CD4-positive, alpha-beta memory T cell (primary cell): ENCODE data around the gene TGM6. TPM values are rescaled to one million over a fixed set of nuclear protein-coding genes. Genes with fewer than 3 reads are reported as not detected.

Experiments used
- CTCF ChIA-PET: fragments of 350-600 bp; sonication (Branson Sonifier 250); formaldehyde crosslinking; loops from one replicate; lab custom pipeline; 2021; ENCODE audit warnings: inconsistent platforms; ENCODE audit not compliant: partially characterized antibody; lab: Charles Lee
- POLR2A ChIA-PET: fragments of 350-600 bp; sonication (Branson Sonifier 250); formaldehyde crosslinking; loops from one replicate; lab custom pipeline; 2021; ENCODE audit not compliant: partially characterized antibody; lab: Charles Lee
- DNase-seq, 5 donors: peaks; one replicate each; pipeline versions ENCODE4 v3.0.0 to v3.0.0-alpha.2; 2020 to 2022; ENCODE audit warnings: mixed read lengths in 1 of 5
- H3K27ac ChIP-seq: one replicate; pipeline ENCODE4 v1.7.0; 2013; ENCODE audit warnings: low read depth, low read length
- H3K27me3 ChIP-seq: 2 replicates; pipeline ENCODE4 v1.7.0; 2013; ENCODE audit warnings: mild to moderate bottlenecking, low read length, moderate library complexity; ENCODE audit not compliant: insufficient read depth
- H3K36me3 ChIP-seq: 2 replicates; pipeline ENCODE4 v1.7.0; 2013; ENCODE audit warnings: mild to moderate bottlenecking, low read length, moderate library complexity; ENCODE audit not compliant: insufficient read depth
- H3K4me1 ChIP-seq: 2 replicates; pipeline ENCODE4 v1.7.0; 2013; ENCODE audit warnings: mild to moderate bottlenecking, low read length, moderate library complexity; ENCODE audit not compliant: insufficient read depth
- H3K4me3 ChIP-seq, 2 donors: one replicate each; pipeline ENCODE4 v1.7.0; 2013; ENCODE audit warnings: low read length in 2 of 2, mild to moderate bottlenecking in 1 of 2
- H3K9me3 ChIP-seq, 2 donors: one replicate each; pipeline ENCODE4 v1.7.0; 2013; ENCODE audit warnings: low read length in 2 of 2, control low read depth in 1 of 2; ENCODE audit not compliant: control insufficient read depth in 1 of 2
- H3K27ac Mint-ChIP-seq, 7 donors: one replicate each; pipeline ENCODE4 v1.8.0; 2020 to 2021; ENCODE audit warnings: mixed read lengths in 7 of 7, mild to moderate bottlenecking in 6 of 7, inconsistent platforms in 3 of 7, moderate library complexity in 3 of 7
- H3K27me3 Mint-ChIP-seq, 2 donors: one replicate each; pipeline ENCODE4 v1.8.0; 2020 to 2021; ENCODE audit warnings: mixed read lengths in 2 of 2
- H3K36me3 Mint-ChIP-seq, 2 donors: one replicate each; pipeline ENCODE4 v1.8.0; 2020 to 2021; ENCODE audit warnings: mixed read lengths in 2 of 2, inconsistent platforms in 1 of 2, mild to moderate bottlenecking in 1 of 2
- H3K4me1 Mint-ChIP-seq, 4 donors: one replicate each; pipeline ENCODE4 v1.8.0; 2020 to 2021; ENCODE audit warnings: mixed read lengths in 4 of 4, mild to moderate bottlenecking in 1 of 4
- H3K4me3 Mint-ChIP-seq, 8 donors: one replicate each; pipeline ENCODE4 v1.8.0; 2020 to 2021; ENCODE audit warnings: mixed read lengths in 8 of 8, mild to moderate bottlenecking in 7 of 8, moderate library complexity in 6 of 8, inconsistent platforms in 3 of 8
- H3K9me3 Mint-ChIP-seq, 8 donors: one replicate each; pipeline ENCODE4 v1.8.0; 2020 to 2021; ENCODE audit warnings: mixed read lengths in 8 of 8, mild to moderate bottlenecking in 5 of 8, inconsistent platforms in 3 of 8, moderate library complexity in 1 of 8
- intact Hi-C: fragments of 100-400 bp; cut with micrococcal nuclease; formaldehyde crosslinking; loops from one replicate; pipeline ENCODE4 v1.15.1; 2023
- polyA plus RNA-seq, 2 donors: library from polyadenylated mRNA; unstranded; fragments of 300-500 nt; fragmentation: Illumina TruSeq; gene quantifications; one replicate each; pipeline ENCODE4 v1.2.3, GENCODE V29; 2021
- total RNA-seq, 2 experiments: library from RNA; stranded (reverse); gene quantifications; one replicate each; pipeline ENCODE4 v1.2.3, GENCODE V29; 2021

TGM6 gene
- total RNA-seq (not detected), polyA plus RNA-seq (not detected)

DNA sequence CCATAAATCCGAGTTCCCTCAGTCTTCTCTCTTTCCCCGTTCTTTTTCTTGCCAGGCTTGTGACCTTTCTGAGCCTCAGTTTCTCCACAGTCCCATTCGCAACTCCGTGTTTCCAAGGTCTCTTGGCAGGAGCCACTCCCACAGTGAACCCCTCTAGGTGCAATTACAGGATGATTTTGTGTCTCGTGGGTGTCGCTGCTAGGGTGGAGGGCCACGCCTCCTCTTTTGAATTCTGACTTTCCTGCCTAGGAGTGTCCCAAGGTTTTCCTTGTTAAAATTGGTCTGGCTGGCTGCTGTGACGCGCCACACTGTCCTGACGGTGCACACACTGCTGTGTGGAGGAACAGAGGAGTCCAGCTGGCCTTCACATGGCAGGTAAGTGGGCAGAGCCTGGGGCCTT lies at the start of gene TGM6:
TSS of gene TGM6 (plus strand) at position 301 of the 400 bp plus-strand sequence. CDS start at position 369, 68 bp downstream.
- H3K36me3 ChIP-seq = no peaks in the 10 kb centered on the region
- POLR2A ChIA-PET = no interaction called here
- H3K27me3 ChIP-seq = no peaks in the 10 kb centered on the region
- H3K9me3 ChIP-seq = no peaks in the 10 kb centered on the region
- H3K4me1 ChIP-seq = peaks cover 24% of the 10 kb centered on the region
- intact Hi-C loops = no loop called here
- CTCF ChIA-PET = no interaction called here
- H3K27ac Mint-ChIP-seq = peak within 1 kb of the TSS in 5 of 7 donors; percentile 38 to 66 (median 47)
- H3K27me3 Mint-ChIP-seq = peaks cover 3 to 4% of the 10 kb centered on the region in 2 donors
- DNase-seq = no peak
- H3K36me3 Mint-ChIP-seq = no peaks in the 10 kb centered on the region
- peaks cover 17 to 38% (median 26%) of the 10 kb centered on the region in 4 donors for H3K4me1 Mint-ChIP-seq
- H3K9me3 Mint-ChIP-seq = no peaks in the 10 kb centered on the region
- H3K27ac ChIP-seq = no peak within 1 kb of the TSS
- peak within 1 kb of the TSS; percentile 40 to 89 (median 74) for H3K4me3 Mint-ChIP-seq
- no peak within 1 kb of the TSS for H3K4me3 ChIP-seq

DNA sequence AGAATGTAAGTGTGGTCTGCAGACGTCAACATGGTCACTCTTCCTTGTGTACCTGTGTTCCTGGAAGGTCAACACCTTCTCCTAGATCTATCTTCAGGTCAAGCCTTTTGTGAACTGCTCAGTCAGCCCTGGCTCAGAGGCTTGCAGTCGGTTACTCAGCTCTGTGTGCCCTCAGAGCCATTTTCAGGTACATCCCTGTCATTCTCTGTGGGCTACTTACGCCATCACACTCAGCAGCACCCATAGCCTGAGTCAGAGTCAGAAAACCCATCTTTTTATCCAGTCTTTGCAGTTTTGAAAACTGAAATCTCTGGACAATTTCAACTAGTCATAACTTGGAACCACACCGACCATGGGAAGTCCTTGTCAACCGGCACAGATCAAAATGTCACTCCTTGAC lies 49.6 kb upstream of the TGM6 start:
- intact Hi-C loops = no loop called here
- Histone ChIP-seq H3K4me3 (no peak overlapping the region), H3K9me3 (no peaks in the 10 kb centered on the region), H3K36me3 (no peaks in the 10 kb centered on the region), H3K27ac (no peak overlapping the region), H3K4me1 (no peaks in the 10 kb centered on the region), H3K27me3 (no peaks in the 10 kb centered on the region)
- H3K36me3 Mint-ChIP-seq = no peaks in the 10 kb centered on the region
- no peak overlapping the region for H3K27ac Mint-ChIP-seq
- no peak overlapping the region for H3K4me3 Mint-ChIP-seq
- peaks cover 10 to 11% of the 10 kb centered on the region in 2 donors for H3K27me3 Mint-ChIP-seq
- H3K9me3 Mint-ChIP-seq = no peaks in the 10 kb centered on the region
- no peaks in the 10 kb centered on the region for H3K4me1 Mint-ChIP-seq
- ChIA-PET POLR2A (interaction anchor here (0.6 kb wide), 1 partner anchor 1210 kb away, joined by 3 read pairs; no protein-coding TSS in a partner anchor), CTCF (no interaction called here)
- no peak for DNase-seq

DNA sequence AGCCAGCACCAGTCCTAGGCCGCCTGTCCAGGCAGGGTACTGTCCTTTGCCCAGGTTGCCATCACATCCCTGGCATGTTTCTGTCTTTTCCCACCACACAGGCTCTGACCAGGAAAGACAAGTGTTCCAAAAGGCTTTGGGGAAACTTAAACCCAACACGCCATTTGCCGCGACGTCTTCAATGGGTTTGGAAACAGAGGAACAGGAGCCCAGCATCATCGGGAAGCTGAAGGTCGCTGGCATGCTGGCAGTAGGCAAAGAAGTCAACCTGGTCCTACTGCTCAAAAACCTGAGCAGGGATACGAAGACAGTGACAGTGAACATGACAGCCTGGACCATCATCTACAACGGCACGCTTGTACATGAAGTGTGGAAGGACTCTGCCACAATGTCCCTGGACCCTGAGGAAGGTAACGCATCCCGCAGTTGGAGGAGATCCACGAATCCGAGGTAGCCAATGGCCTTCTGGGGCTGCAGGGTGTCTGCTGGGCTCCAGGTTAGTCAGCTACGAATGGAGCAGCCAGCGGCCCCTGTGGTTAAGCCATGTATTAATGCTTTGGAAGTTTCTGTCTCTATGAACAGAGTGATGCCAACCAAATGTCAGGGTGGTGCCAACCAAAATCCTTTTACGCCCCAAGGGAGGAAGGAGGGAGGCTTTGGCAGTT lies 48.7 kb upstream of the TGM6 start:
- H3K4me3 ChIP-seq = no peak overlapping the region
- Mint-ChIP-seq H3K36me3 (no peaks in the 10 kb centered on the region), H3K9me3 (no peaks in the 10 kb centered on the region), H3K27me3 (peaks cover 6 to 7% of the 10 kb centered on the region in 2 donors), H3K4me3 (no peak overlapping the region), H3K4me1 (no peaks in the 10 kb centered on the region), H3K27ac (no peak overlapping the region)
- no peaks in the 10 kb centered on the region for H3K9me3 ChIP-seq
- ChIA-PET CTCF (no interaction called here), POLR2A (no interaction called here)
- H3K36me3 ChIP-seq = no peaks in the 10 kb centered on the region
- no peaks in the 10 kb centered on the region for H3K4me1 ChIP-seq
- no peak for DNase-seq
- intact Hi-C loops = no loop called here
- H3K27ac ChIP-seq = no peak overlapping the region
- H3K27me3 ChIP-seq = no peaks in the 10 kb centered on the region

DNA sequence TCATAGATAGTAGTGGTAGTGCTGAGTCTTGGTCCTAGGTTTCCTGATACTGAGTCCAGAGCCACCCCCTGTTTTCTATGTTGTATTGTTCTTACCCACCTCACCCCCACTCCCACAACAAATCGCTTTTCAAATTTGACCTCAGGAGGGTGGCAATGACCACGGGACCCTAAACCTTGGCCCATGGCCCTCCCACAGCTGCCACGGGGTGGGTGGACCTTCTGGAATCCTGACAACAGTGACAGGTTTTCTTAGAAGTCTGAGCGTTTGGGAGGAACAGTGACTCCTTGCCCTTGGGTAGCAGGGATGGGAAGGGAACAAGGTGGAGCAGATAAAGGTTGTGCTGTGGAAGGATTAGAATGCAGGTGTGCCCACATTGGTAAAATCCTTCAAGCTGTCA lies 48.0 kb upstream of the TGM6 start:
- Histone ChIP-seq H3K27me3 (no peaks in the 10 kb centered on the region), H3K36me3 (no peaks in the 10 kb centered on the region), H3K4me1 (no peaks in the 10 kb centered on the region), H3K4me3 (no peak overlapping the region), H3K27ac (no peak overlapping the region), H3K9me3 (no peaks in the 10 kb centered on the region)
- Mint-ChIP-seq H3K9me3 (no peaks in the 10 kb centered on the region), H3K27me3 (peaks cover 7% of the 10 kb centered on the region in 2 donors), H3K4me3 (no peak overlapping the region), H3K4me1 (no peaks in the 10 kb centered on the region), H3K36me3 (no peaks in the 10 kb centered on the region), H3K27ac (no peak overlapping the region)
- ChIA-PET CTCF (no interaction called here), POLR2A (no interaction called here)
- intact Hi-C loops = no loop called here
- no peak for DNase-seq

DNA sequence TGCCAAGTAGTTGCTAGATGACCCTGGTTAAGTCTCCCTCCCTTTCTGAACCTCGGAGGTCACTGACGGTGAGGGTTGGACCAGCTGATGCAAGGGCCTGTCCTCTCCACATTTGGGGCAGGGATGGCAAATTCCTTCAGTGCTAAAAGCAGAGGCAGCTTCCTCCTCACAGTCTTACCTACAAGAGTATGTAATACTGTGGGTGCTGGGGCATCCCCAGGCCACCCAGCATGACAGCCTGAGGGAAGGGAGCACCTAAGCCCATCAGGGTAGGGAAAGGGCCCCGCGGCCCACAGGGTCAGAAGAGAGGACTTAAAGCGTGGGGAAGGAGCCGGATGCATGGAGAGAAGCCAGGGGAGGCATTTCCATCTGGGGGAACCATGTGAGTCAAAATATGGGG lies 46.9 kb upstream of the TGM6 start:
- Mint-ChIP-seq H3K36me3 (no peaks in the 10 kb centered on the region), H3K27ac (no peak overlapping the region), H3K4me1 (no peaks in the 10 kb centered on the region), H3K9me3 (no peaks in the 10 kb centered on the region), H3K4me3 (no peak overlapping the region), H3K27me3 (peaks cover 7% of the 10 kb centered on the region in 2 donors)
- Histone ChIP-seq H3K27me3 (no peaks in the 10 kb centered on the region), H3K36me3 (no peaks in the 10 kb centered on the region), H3K4me1 (no peaks in the 10 kb centered on the region), H3K9me3 (no peaks in the 10 kb centered on the region), H3K27ac (no peak overlapping the region), H3K4me3 (no peak overlapping the region)
- ChIA-PET POLR2A (no interaction called here), CTCF (no interaction called here)
- DNase-seq = no peak
- intact Hi-C loops = no loop called here

DNA sequence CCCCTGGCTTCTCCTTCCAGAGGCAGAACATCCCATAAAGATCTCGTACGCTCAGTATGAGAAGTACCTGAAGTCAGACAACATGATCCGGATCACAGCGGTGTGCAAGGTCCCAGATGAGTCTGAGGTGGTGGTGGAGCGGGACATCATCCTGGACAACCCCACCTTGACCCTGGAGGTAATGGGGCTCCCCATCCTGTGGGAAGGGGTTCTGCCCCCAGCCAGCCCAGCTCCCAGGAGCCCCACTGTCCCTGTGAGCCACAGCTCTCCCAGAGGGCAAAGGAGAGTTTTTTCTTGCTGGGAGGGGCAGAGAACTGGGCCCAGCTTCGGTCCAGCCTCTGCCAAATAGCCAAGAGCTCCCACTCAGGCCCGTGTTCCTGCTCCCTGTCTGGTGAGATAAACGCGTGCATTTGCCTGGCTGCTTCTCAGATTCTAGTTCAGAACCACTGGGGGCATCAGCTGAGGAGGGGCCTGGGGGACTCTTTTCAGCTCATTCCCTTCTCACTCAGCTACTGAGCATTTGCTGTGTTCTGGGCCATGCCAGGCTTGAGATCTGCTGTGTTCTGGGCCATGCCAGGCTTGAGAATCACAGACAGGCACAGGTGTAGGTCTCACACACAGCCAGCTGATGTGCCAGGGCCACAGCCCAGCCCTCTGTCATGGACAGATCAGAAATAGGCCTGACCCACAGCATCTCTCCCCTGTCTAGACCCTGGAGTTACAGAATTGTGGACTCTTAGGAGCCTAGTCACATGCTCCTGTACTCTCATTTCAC lies 45.4 kb upstream of the TGM6 start:
- CTCF ChIA-PET = no interaction called here

DNA sequence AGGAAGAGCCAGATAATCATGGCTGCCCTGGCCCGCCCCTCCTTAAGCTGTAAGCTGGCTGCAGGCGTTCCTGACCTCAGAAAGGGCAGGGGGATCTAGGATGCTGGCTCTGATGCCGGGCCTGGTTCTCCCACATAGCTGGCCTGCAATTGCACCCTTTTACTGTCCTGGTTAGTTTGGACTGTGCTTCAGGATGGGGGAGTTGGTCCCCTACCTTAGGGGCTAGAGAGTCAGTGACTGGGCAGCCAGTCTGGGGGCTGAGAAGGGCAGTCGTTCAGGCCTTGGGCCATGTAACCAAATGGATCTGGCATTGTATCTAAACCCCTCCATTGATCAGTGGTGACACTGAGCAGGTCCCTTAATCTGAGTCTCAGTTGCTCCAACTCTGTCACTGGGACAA lies 44.2 kb upstream of the TGM6 start:
- H3K36me3 Mint-ChIP-seq = no peaks in the 10 kb centered on the region
- H3K4me3 Mint-ChIP-seq = no peak overlapping the region

More for the DNA sequence above, 45.4 kb upstream of the TGM6 start:
- no peak for DNase-seq
- Histone ChIP-seq H3K27me3 (no peaks in the 10 kb centered on the region), H3K27ac (no peak overlapping the region), H3K4me3 (no peak overlapping the region), H3K9me3 (no peaks in the 10 kb centered on the region), H3K4me1 (no peaks in the 10 kb centered on the region), H3K36me3 (no peaks in the 10 kb centered on the region)
- Mint-ChIP-seq H3K4me1 (no peaks in the 10 kb centered on the region), H3K36me3 (no peaks in the 10 kb centered on the region), H3K9me3 (no peaks in the 10 kb centered on the region), H3K4me3 (no peak overlapping the region), H3K27ac (no peak overlapping the region), H3K27me3 (peaks cover 6 to 7% of the 10 kb centered on the region in 2 donors)
- intact Hi-C loops = no loop called here
- POLR2A ChIA-PET = no interaction called here

More for the DNA sequence above, 44.2 kb upstream of the TGM6 start:
- Histone ChIP-seq H3K36me3 (no peaks in the 10 kb centered on the region), H3K27me3 (no peaks in the 10 kb centered on the region), H3K9me3 (no peaks in the 10 kb centered on the region), H3K4me1 (no peaks in the 10 kb centered on the region), H3K4me3 (no peak overlapping the region), H3K27ac (no peak overlapping the region)
- ChIA-PET POLR2A (no interaction called here), CTCF (no interaction called here)
- H3K4me1 Mint-ChIP-seq = no peaks in the 10 kb centered on the region
- H3K9me3 Mint-ChIP-seq = no peaks in the 10 kb centered on the region
- intact Hi-C loops = no loop called here
- no peak for DNase-seq
- peaks cover 6 to 13% of the 10 kb centered on the region in 2 donors for H3K27me3 Mint-ChIP-seq
- no peak overlapping the region for H3K27ac Mint-ChIP-seq
